Neuronal stem cell (in vitro differentiated cells): Measurements from ENCODE around the gene ANXA10.

Source experiments
- DNase-seq: peaks from one replicate; pipeline ENCODE4 v3.0.0-alpha.2; 2013; ENCODE audit warnings: low spot score
- H2AFZ ChIP-seq: one replicate; pipeline ENCODE4 v1.6.1; 2013; ENCODE audit warnings: mild to moderate bottlenecking, low read length, inconsistent platforms
- H2AK5ac ChIP-seq: 2 replicates; pipeline ENCODE4 v1.6.1; 2013; ENCODE audit warnings: low read depth, mild to moderate bottlenecking, inconsistent platforms, low read length, moderate library complexity, mixed read lengths
- H2BK120ac ChIP-seq: 2 replicates; pipeline ENCODE4 v1.6.1; 2013; ENCODE audit warnings: low read depth, mild to moderate bottlenecking, inconsistent platforms, low read length, moderate library complexity, mixed read lengths
- H2BK12ac ChIP-seq: one replicate; pipeline ENCODE4 v1.6.1; 2013; ENCODE audit warnings: low read length, inconsistent platforms
- H2BK15ac ChIP-seq: 2 replicates; pipeline ENCODE4 v1.6.1; 2013; ENCODE audit warnings: mild to moderate bottlenecking, low read length, inconsistent platforms, mixed read lengths
- H2BK5ac ChIP-seq: one replicate; pipeline ENCODE4 v1.6.1; 2013; ENCODE audit warnings: inconsistent platforms, mild to moderate bottlenecking, low read length, moderate library complexity
- H3K14ac ChIP-seq: one replicate; pipeline ENCODE4 v1.6.1; 2013; ENCODE audit warnings: low read length, inconsistent platforms
- H3K18ac ChIP-seq: 2 replicates; pipeline ENCODE4 v1.6.1; 2013; ENCODE audit warnings: low read length, inconsistent platforms
- H3K23ac ChIP-seq: 2 replicates; pipeline ENCODE4 v1.6.1; 2013; ENCODE audit warnings: low read depth, mild to moderate bottlenecking, mixed read lengths, low read length, inconsistent platforms; ENCODE audit not compliant: poor library complexity
- H3K27ac ChIP-seq: replicated peaks from 3 replicates; pipeline ENCODE4 v1.5.1; 2013; ENCODE audit warnings: low read length, inconsistent platforms
- H3K27me3 ChIP-seq, 3 experiments: 2 replicates each; pipeline ENCODE4 v1.6.1; 2013; ENCODE audit warnings: low read length in 3 of 3, mild to moderate bottlenecking in 2 of 3, inconsistent platforms in 1 of 3, low read depth in 1 of 3, mixed read lengths in 1 of 3, moderate library complexity in 1 of 3; ENCODE audit not compliant: control insufficient read depth in 3 of 3, insufficient read depth in 3 of 3
- H3K36me3 ChIP-seq, 2 donors: replicated peaks in 1 of 2; 2 replicates each; pipeline ENCODE4 v1.6.1; 2013; ENCODE audit warnings: low read length in 2 of 2; ENCODE audit not compliant: control insufficient read depth in 2 of 2, insufficient read depth in 2 of 2
- H3K4ac ChIP-seq: 2 replicates; pipeline ENCODE4 v1.6.1; 2013; ENCODE audit warnings: inconsistent platforms, mild to moderate bottlenecking, low read length, moderate library complexity
- H3K4me1 ChIP-seq, 2 donors: 1 replicate in 1 of 2; 2 replicates in 1 of 2; pipeline ENCODE4 v1.6.1; 2013; ENCODE audit warnings: low read length in 2 of 2, low read depth in 1 of 2; ENCODE audit not compliant: control insufficient read depth in 2 of 2, insufficient read depth in 1 of 2
- H3K4me2 ChIP-seq: one replicate; pipeline ENCODE4 v1.6.1; 2013; ENCODE audit warnings: mild to moderate bottlenecking, low read length, inconsistent platforms; ENCODE audit not compliant: insufficient read depth, poor library complexity, severe bottlenecking
- H3K4me3 ChIP-seq, 2 donors: 2 replicates each; pipeline ENCODE4 v1.5.1; 2013; ENCODE audit warnings: low read length in 2 of 2, mild to moderate bottlenecking in 2 of 2, inconsistent platforms in 1 of 2, moderate library complexity in 1 of 2
- H3K79me1 ChIP-seq: one replicate; pipeline ENCODE4 v1.6.1; 2013; ENCODE audit warnings: low read depth, mild to moderate bottlenecking, inconsistent platforms, low read length, moderate library complexity
- H3K9ac ChIP-seq: one replicate; pipeline ENCODE4 v1.6.1; 2013; ENCODE audit warnings: mild to moderate bottlenecking, low read depth, low read length, inconsistent platforms; ENCODE audit not compliant: poor library complexity
- H3K9me3 ChIP-seq, 2 donors: replicated peaks in 1 of 2; 2 replicates each; pipeline versions ENCODE3 to v1.6.1; 2013; ENCODE audit warnings: low read length in 2 of 2, mild to moderate bottlenecking in 2 of 2, inconsistent platforms in 1 of 2, low read depth in 1 of 2, mixed read lengths in 1 of 2, moderate library complexity in 1 of 2; ENCODE audit not compliant: control insufficient read depth in 2 of 2, insufficient read depth in 1 of 2
- H4K8ac ChIP-seq: one replicate; pipeline ENCODE4 v1.6.1; 2013; ENCODE audit warnings: low read depth, mild to moderate bottlenecking, inconsistent platforms, low read length, moderate library complexity
- H4K91ac ChIP-seq: one replicate; pipeline ENCODE4 v1.6.1; 2013; ENCODE audit warnings: low read length, low read depth, mild to moderate bottlenecking, inconsistent platforms; ENCODE audit not compliant: poor library complexity
- WGBS, 2 donors: extraction: QIAGEN DNeasy Blood & Tissue Kit; methylation state at CpG; one replicate each; pipeline ENCODE4 v1.1.7; 2013; ENCODE audit warnings: missing lambda C conversion rate in 2 of 2, mixed read lengths in 1 of 2; ENCODE audit not compliant: insufficient read length in 2 of 2, insufficient replicate concordance in 1 of 2; ENCODE audit errors: extremely low coverage in 2 of 2; 5-methylcytosine and 5-hydroxymethylcytosine counted together

Gene ANXA10

DNA sequence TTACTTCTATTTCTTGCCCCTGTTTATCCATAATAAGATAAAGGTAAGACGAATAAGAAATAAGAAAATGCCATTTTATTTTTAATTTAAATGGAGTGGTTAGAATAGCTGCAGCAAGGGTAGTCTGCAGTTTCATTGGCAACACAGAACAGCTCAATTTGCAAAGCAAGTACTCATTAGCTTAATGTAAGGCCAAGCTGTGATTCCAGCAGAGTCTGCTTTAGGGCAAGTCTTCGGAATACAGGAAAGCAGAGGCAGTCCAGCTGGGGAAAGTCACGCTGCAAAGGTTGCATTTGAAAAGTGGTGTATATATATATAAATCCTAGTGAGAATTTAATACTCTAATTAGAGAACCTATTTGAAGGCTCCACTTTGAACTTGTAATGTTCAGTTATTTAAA is 59.0 kb downstream of the ANXA10 start:
- no peak overlapping the region for H2BK15ac ChIP-seq
- no peak overlapping the region for H2BK12ac ChIP-seq
- no peak overlapping the region for H3K4me2 ChIP-seq
- DNase-seq = no peak
- H3K14ac ChIP-seq = no peak overlapping the region
- H3K79me1 ChIP-seq = no peaks in the 10 kb centered on the region
- H3K36me3 ChIP-seq = no peaks in the 10 kb centered on the region
- no peak overlapping the region for H2BK120ac ChIP-seq
- peaks cover 0 to 2% of the 10 kb centered on the region in 2 donors for H3K4me1 ChIP-seq
- no peak overlapping the region for H3K4me3 ChIP-seq
- no peak overlapping the region for H3K9ac ChIP-seq
- no peak overlapping the region for H2AFZ ChIP-seq
- no peaks in the 10 kb centered on the region for H3K9me3 ChIP-seq
- no peak overlapping the region for H4K91ac ChIP-seq
- no peaks in the 10 kb centered on the region for H3K27me3 ChIP-seq
- no peak overlapping the region for H2BK5ac ChIP-seq
- no peak overlapping the region for H3K23ac ChIP-seq
- no peak overlapping the region for H3K18ac ChIP-seq
- no peak overlapping the region for H4K8ac ChIP-seq
- no peak overlapping the region for H2AK5ac ChIP-seq
- no CpG with 5 or more reads among the region's 3 CpGs for WGBS, 2 donors
- no peak overlapping the region for H3K27ac ChIP-seq
- no peak overlapping the region for H3K4ac ChIP-seq

DNA sequence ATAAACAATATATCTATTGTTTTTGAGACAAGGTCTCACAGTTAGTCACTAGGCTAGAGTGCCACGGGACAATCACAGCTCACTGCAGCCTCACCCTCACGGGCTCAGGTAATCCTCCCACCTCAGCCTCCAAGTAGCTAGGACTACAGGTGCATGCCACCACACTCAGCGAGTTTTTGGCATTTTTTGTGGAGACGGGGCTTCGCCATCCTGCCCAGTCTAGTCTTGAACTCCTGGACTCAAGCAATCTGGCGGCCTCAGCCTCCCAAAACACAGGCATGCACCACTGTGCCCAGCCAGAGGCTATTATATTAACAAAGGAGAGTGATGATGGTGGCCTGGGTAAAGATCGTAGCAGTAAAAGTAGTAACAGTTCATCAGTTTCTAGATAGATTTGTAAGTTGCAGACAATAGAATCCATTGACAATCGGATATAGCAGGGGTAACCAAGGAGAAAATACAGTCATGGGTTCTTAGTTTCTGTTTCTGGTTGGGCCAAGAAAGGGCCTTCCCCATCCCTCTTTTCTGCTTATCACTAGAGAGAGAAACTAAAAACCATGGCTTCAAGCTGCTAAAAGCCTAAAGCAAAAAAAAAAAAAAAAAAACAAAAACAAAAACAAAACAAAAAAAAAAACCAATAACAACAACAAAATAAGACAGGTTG is 60.6 kb downstream of the ANXA10 start:
- no peak overlapping the region for H2BK5ac ChIP-seq
- H3K9ac ChIP-seq = no peak overlapping the region
- H4K91ac ChIP-seq = no peak overlapping the region
- no peak overlapping the region for H2BK12ac ChIP-seq
- H2AK5ac ChIP-seq = no peak overlapping the region
- H3K4me1 ChIP-seq = peaks cover 0 to 2% of the 10 kb centered on the region in 2 donors
- H3K4me3 ChIP-seq = no peak overlapping the region
- no peaks in the 10 kb centered on the region for H3K36me3 ChIP-seq
- no CpG with 5 or more reads among the region's 8 CpGs for WGBS, 2 donors
- H4K8ac ChIP-seq = no peak overlapping the region
- no peak overlapping the region for H3K14ac ChIP-seq
- H3K4ac ChIP-seq = no peak overlapping the region
- no peak overlapping the region for H3K18ac ChIP-seq
- H3K23ac ChIP-seq = no peak overlapping the region
- no peaks in the 10 kb centered on the region for H3K79me1 ChIP-seq
- H3K4me2 ChIP-seq = no peak overlapping the region
- no peak for DNase-seq
- H2BK15ac ChIP-seq = no peak overlapping the region
- H2BK120ac ChIP-seq = no peak overlapping the region
- no peaks in the 10 kb centered on the region for H3K9me3 ChIP-seq
- no peak overlapping the region for H3K27ac ChIP-seq
- H2AFZ ChIP-seq = no peak overlapping the region
- H3K27me3 ChIP-seq = no peaks in the 10 kb centered on the region

DNA sequence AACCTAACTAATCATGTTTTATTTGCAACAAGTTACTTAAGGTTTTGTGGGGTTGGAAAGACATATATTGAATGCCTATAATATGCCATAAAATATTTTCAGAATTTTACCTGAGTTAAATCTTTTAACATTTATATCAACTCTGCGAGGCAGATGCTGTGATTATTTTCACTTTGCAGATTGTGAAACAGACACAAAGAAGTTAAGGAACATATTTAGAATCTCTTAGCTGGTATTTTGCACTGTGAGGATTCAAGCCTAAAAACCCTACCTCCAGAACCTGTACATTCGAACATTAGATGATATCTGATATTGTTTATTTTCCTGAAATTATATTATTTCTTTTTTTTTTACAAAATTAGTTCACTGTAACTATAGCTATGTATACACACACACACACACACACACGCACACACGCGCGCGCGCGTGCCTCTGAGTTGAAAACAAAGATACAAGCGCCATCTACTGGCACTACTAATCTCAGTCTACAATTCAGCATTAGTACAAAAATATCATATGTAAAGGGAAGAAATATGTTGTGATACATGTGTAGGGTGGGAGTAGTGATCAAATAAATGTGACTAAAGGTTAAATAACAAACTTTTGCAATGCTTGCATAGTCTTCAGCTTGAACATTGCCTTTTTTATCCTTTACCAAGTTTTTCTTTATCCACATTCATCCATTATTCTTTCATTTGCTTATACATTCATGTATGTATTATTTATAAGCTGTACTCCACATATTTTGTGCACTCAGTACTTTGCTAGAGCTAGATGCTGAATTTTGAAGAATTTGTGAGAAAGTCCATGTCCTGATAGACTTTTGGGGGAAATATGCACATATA is 61.5 kb downstream of the ANXA10 start:
- no peak overlapping the region for H3K18ac ChIP-seq
- no peaks in the 10 kb centered on the region for H3K79me1 ChIP-seq
- no peak overlapping the region for H3K14ac ChIP-seq
- no peaks in the 10 kb centered on the region for H3K27me3 ChIP-seq
- H3K27ac ChIP-seq = no peak overlapping the region
- H2BK15ac ChIP-seq = no peak overlapping the region
- H3K23ac ChIP-seq = no peak overlapping the region
- no peak overlapping the region for H2BK12ac ChIP-seq
- no peak overlapping the region for H3K4me3 ChIP-seq
- no peak overlapping the region for H4K8ac ChIP-seq
- no peak overlapping the region for H3K9ac ChIP-seq
- H3K4ac ChIP-seq = no peak overlapping the region
- no peak overlapping the region for H3K4me2 ChIP-seq
- no peak overlapping the region for H2BK120ac ChIP-seq
- no CpG with 5 or more reads among the region's 10 CpGs for WGBS, 2 donors
- H2AFZ ChIP-seq = peak overlapping the region; percentile 54
- H2AK5ac ChIP-seq = no peak overlapping the region
- H3K9me3 ChIP-seq = no peaks in the 10 kb centered on the region
- DNase-seq = peak; percentile 49
- H2BK5ac ChIP-seq = no peak overlapping the region
- H3K36me3 ChIP-seq = no peaks in the 10 kb centered on the region
- H3K4me1 ChIP-seq = peaks cover 0 to 2% of the 10 kb centered on the region in 2 donors
- H4K91ac ChIP-seq = no peak overlapping the region

DNA sequence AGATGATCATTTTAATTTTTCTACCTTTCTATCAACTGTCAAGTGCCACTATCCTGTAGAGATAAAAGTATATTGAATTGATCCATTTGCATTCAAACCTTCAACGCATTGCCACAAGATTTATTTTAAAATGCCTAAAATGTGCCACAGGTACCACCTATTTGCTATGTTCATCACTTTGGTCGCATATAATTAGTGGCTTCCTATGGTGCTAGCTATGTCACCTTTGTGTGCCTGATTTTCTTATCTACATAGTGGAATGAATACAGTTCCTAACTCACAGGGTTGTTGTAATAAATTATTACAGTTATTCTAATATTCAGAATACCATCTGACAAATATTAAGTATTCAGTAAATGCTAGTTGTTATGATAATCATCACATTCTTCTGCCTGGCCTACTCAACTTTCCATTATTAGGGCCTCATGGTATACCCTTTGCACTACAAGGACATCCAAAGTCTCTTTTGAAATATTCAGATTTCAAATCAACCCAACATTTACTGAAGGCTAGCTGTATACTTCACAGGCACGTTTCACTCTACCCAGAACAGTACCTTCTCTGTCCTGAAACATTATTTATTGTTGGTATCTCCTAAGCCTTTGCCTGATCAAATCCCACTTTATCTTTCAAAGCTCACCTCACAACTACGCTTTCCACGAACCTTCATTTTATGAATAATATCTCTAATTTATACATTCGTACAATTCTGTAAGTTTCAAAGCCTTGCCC is 62.4 kb downstream of the ANXA10 start:
- no peak overlapping the region for H3K9ac ChIP-seq
- H4K8ac ChIP-seq = no peak overlapping the region
- no peak for DNase-seq
- H3K9me3 ChIP-seq = no peaks in the 10 kb centered on the region
- H3K4me3 ChIP-seq = no peak overlapping the region
- no peaks in the 10 kb centered on the region for H3K27me3 ChIP-seq
- no peak overlapping the region for H2BK12ac ChIP-seq
- H3K4me2 ChIP-seq = no peak overlapping the region
- no peak overlapping the region for H2BK120ac ChIP-seq
- 100% methylated on average over 3 of the region's 6 CpGs; no CpG with 5 or more reads in 1 of the 2 donors for WGBS, 2 donors
- H3K23ac ChIP-seq = no peak overlapping the region
- peaks cover 0 to 2% of the 10 kb centered on the region in 2 donors for H3K4me1 ChIP-seq
- no peak overlapping the region for H2BK5ac ChIP-seq
- H3K36me3 ChIP-seq = no peaks in the 10 kb centered on the region
- H3K14ac ChIP-seq = no peak overlapping the region
- no peak overlapping the region for H3K27ac ChIP-seq
- H3K18ac ChIP-seq = no peak overlapping the region
- no peak overlapping the region for H4K91ac ChIP-seq
- no peaks in the 10 kb centered on the region for H3K79me1 ChIP-seq
- no peak overlapping the region for H2BK15ac ChIP-seq
- H3K4ac ChIP-seq = no peak overlapping the region
- H2AFZ ChIP-seq = no peak overlapping the region
- H2AK5ac ChIP-seq = no peak overlapping the region
